Measurements from ENCODE around the gene TRIM46.

DNA sequence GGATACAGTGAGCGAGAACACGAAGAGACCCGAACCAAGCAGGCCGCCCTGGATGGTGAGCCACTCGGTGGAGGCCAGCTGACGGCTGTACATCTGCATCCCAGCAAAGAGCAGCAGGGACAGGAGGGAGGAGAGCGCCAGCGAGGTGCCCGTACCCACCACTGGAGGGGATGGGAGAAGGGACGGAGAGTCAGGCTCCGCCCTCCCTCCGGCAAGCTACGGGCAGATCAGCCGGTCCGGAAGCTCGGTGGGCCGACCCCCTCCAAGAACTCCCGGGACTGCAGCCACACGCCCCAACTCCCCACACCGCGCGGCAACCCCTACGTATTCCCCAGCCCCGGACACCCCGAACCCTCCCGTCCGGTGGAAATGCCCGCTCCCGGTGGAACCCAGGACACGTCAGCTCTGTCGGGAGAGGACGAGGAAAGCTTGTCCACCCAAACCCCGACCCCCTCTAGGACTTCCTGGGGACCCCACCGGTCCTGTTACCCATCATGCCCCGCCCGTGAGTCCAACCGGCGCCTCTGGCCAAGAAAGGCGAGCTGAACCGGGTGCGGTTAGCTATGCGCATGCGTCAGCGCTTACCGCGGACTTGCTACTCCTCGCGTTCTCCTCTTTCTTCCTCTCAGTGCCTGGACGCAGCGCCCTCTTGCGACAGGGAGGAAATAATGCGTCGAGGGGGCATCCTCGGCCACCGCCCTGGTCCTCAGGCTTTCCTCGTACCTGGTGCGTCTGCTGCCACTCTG, 744 bp upstream of the TRIM46 start, which contains the start of gene KRTCAP2:
- peak; percentile 96 for TF ChIP-seq POLR2AphosphoS5 (IDR thresholded peaks at IDR 0.05; ENCODE audit: low read depth, low read length)
- TF ChIP-seq, protein P1, sequence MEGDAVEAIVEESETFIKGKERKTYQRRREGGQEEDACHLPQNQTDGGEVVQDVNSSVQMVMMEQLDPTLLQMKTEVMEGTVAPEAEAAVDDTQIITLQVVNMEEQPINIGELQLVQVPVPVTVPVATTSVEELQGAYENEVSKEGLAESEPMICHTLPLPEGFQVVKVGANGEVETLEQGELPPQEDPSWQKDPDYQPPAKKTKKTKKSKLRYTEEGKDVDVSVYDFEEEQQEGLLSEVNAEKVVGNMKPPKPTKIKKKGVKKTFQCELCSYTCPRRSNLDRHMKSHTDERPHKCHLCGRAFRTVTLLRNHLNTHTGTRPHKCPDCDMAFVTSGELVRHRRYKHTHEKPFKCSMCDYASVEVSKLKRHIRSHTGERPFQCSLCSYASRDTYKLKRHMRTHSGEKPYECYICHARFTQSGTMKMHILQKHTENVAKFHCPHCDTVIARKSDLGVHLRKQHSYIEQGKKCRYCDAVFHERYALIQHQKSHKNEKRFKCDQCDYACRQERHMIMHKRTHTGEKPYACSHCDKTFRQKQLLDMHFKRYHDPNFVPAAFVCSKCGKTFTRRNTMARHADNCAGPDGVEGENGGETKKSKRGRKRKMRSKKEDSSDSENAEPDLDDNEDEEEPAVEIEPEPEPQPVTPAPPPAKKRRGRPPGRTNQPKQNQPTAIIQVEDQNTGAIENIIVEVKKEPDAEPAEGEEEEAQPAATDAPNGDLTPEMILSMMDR (IDR thresholded peaks at IDR 0.05) = peak; percentile 97
- TF ChIP-seq, protein P2, sequence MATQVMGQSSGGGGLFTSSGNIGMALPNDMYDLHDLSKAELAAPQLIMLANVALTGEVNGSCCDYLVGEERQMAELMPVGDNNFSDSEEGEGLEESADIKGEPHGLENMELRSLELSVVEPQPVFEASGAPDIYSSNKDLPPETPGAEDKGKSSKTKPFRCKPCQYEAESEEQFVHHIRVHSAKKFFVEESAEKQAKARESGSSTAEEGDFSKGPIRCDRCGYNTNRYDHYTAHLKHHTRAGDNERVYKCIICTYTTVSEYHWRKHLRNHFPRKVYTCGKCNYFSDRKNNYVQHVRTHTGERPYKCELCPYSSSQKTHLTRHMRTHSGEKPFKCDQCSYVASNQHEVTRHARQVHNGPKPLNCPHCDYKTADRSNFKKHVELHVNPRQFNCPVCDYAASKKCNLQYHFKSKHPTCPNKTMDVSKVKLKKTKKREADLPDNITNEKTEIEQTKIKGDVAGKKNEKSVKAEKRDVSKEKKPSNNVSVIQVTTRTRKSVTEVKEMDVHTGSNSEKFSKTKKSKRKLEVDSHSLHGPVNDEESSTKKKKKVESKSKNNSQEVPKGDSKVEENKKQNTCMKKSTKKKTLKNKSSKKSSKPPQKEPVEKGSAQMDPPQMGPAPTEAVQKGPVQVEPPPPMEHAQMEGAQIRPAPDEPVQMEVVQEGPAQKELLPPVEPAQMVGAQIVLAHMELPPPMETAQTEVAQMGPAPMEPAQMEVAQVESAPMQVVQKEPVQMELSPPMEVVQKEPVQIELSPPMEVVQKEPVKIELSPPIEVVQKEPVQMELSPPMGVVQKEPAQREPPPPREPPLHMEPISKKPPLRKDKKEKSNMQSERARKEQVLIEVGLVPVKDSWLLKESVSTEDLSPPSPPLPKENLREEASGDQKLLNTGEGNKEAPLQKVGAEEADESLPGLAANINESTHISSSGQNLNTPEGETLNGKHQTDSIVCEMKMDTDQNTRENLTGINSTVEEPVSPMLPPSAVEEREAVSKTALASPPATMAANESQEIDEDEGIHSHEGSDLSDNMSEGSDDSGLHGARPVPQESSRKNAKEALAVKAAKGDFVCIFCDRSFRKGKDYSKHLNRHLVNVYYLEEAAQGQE (IDR thresholded peaks at IDR 0.05; ENCODE audit: insufficient read depth in 1 of 2, low read depth in 2 of 2, low read length in 1 of 2) = 0 out of 4 replicates have a peak, but pooled peaks of 1 of the 2 experiments have one; percentile 46

All from Panc1 (cell line).